8988T (cell line): Measurements from ENCODE around the gene BCL6B.

Experiments
- DNase-seq: peaks from one replicate; pipeline ENCODE4 v3.0.0; 2011

BCL6B gene

GRCh38 chr17:7063518-7064094 lies 40.8 kb downstream of the BCL6B start:
- no peak for DNase-seq

- DNase-seq = no peak
Measured at GRCh38 chr17:7064261-7064660, 41.4 kb downstream of the BCL6B start.

GRCh38 chr17:7067198-7067597 lies 44.3 kb downstream of the BCL6B start:
- DNase-seq = no peak

GRCh38 chr17:7068268-7068667 lies 45.4 kb downstream of the BCL6B start:
- DNase-seq = no peak

GRCh38 chr17:7070712-7071111 lies 47.9 kb downstream of the BCL6B start:
- DNase-seq = no peak

GRCh38 chr17:7072406-7072805 lies 49.6 kb downstream of the BCL6B start:
- no peak for DNase-seq

- no peak for DNase-seq
Measured at GRCh38 chr17:7074931-7075330, 52.1 kb downstream of the BCL6B start.

- DNase-seq = no peak
Measured at GRCh38 chr17:7077911-7078546, 55.2 kb downstream of the BCL6B start.

- DNase-seq = no peak
Measured at GRCh38 chr17:7078711-7079110, 55.9 kb downstream of the BCL6B start.
